GM21786 (cell line): ENCODE results near the gene CLEC4D.
"Not testable (repeated sequence)": the region's sequence is repeated elsewhere in the genome, so short reads cannot be mapped to it uniquely, and the experiment has no call there.

Experiments used
- ATAC-seq: cut with Tn5 transposase; IDR thresholded peaks from one replicate; pipeline ENCODE4 v1.9.1; 2021; ENCODE audit not compliant: unreplicated experiment

The CLEC4D gene

DNA sequence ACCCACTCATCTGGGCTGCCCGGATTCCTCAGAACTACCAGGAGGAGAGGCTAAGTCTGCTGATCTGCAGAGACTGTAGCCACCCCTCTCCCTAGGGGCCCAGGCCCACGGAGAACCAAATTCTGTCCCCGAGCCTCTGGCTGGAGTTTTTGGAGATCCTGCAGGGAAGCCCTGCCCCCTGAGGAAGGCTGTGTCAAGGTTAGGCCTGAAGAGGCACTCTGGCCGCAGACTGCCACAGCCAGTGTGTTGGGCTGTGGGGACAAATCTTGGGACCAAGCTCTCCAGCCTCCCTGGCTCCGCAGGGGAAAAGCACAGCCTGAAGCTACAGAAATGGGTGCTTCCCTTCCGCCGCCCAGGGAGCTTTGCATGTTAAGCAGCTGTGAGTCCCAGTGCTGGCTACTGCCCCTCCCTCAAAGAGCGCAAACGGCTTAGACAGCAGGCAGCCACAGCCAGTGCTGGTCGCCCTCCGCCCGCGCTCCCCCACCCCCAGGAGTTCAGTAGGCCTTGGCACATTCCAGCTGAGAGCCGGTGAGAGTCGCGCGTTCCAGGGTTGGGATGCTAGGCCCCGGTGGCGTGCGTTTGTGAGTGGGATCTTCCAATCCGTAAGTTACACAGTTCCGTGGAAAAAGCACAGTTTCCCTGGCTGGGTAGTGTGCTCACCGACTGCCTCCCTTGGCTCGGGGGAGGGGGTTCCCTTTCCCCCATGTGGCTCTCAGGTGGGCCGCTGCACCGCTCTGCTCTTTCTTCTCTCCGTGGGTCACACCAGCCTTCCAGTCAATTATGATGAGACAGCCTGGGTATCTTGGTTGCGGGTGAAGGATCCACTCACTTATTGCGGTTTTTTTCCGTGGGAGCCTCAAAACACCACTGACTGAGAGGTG lies 14.2 kb downstream of the CLEC4D start:
- ATAC-seq = no peak

DNA sequence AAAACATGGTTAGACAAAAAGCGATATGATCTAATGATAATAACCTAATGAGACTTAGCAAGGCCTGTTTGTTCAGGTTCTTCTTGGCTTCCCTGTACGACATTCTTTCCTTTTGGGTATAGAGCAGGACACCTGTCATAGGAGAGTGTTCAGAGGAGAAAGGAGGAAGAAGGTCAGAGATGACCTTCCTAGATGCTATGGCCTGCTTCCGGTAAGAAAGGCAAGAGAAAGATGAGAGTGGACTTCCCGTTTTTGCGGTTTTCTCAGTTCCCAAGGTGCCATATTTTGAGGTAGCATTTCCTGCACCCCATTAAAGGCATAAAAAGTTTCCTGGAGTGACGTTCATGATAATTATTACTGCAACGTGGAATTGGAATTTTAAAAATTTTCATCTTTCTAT lies 18.7 kb downstream of the CLEC4D start:
- ATAC-seq = no peak

DNA sequence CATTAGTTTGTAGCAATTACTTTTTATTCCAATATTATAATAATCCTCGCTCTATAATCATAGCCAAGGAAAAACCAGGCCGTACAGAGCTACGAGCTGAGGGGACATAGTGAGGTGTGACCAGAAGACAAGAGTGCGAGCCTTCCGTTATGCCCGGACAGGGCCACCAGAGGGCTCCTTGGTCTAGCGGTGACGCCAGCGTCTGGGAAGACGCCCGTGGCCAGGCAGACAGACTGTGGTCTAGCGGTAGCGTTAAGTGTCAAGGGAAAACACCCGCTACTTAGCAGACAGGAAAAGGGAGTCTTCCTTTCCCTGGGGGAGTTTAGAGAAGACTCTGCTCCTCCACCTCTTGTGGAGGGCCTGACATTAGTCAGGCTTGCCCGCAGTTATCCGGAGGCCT lies 24.5 kb downstream of the CLEC4D start:
- not testable (repeated sequence) for ATAC-seq

DNA sequence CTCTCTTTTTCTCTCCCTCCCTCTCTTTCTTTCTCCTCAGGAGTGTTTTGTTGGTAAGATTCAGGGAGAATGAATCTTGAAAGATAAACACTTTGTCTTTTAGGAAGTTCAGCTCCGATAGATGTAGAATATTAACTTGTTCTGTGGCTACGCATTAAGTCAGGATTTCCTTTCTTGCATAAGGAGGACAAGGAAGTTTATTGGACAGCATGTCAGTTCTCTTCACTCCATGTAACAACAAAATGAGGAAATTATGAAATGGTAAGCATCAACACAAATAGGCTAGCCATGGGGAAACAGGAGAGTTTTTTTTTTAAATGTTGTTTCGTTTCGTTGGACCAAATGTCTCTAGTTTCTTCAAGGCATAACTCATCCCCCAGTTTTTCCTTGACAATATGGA lies 27.5 kb downstream of the CLEC4D start, which contains the start of gene CLEC4E:
Gene CLEC4E (minus strand): TSS at position 75 of the 400 bp plus-strand sequence. CDS start 108 bp downstream, outside the sequence.
- not testable (repeated sequence) for ATAC-seq

DNA sequence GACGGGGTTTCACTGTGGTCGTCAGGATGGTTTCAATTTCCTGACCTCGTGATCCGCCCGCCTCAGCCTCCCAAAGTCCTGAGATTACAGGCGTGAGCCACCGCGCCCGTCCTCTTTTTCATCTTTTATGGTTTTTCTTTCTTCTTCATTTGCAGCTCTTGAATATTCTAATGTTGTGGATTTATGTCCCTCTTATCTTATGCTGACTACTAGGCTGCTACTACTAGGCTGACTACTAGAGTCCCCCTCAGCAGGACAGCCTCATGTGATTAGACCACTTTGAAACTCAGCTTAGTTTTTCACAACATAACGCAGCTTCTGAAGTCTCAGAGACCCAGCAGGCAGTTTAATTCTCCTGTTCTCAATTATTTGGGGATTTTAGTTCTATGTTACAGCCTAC lies 28.3 kb downstream of the CLEC4D start:
- no peak for ATAC-seq

DNA sequence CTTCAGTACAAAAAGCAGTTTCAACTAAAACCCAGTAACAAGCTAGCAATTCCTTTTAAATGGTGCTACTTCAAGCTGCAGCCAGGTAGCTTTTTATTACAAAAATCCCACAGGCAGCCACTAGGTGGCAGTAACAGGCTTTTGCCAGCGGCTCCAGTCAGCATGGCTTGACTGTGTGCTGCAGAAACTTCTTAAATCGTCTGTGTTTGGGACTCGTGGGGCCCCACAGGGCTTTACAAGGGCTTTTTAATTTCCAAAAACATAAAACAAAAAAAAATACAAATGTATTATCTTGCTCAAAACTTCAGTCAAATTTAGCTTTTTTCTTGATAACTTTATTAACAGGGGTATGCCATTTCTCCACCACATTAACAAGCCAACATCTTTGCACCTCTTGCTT lies 31.0 kb downstream of the CLEC4D start:
- peak; percentile 78 for ATAC-seq

DNA sequence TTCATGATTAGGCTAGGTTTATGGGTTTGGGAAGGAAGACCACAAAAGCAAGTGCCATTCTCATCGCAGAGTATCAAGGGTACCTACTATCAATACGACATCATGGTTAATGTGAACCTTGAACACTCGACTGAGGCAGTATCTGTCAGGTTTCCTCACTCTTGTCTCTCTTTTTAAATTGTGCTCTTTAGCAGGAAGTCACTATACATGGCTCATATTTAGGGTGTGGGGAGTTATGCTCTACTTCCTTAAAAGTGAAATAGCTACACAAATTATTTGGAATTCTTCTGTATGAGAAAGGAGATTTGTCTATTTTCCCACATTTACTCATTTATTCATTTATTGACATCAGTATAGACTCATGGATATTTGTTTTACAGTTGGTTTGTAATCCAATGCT lies 33.3 kb downstream of the CLEC4D start:
- no peak for ATAC-seq

DNA sequence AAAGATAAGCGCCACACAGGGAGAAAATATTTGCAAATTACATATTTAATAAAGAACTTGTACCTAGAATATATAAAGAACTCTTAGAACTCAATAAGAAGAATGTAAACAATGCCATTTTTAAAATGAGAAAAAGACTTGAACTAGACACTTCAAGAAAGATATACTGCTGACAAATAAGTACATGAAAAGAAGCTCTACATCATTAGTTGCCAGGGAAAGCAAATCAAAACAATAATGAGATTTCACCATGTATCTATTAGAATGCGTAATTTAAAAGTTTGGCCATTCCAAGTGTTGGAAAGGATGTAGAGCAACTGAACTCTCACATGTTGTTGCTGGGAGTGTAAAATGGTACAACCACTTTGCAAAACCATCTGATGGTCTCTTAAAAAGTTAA lies 34.3 kb downstream of the CLEC4D start:
- ATAC-seq = no peak

DNA sequence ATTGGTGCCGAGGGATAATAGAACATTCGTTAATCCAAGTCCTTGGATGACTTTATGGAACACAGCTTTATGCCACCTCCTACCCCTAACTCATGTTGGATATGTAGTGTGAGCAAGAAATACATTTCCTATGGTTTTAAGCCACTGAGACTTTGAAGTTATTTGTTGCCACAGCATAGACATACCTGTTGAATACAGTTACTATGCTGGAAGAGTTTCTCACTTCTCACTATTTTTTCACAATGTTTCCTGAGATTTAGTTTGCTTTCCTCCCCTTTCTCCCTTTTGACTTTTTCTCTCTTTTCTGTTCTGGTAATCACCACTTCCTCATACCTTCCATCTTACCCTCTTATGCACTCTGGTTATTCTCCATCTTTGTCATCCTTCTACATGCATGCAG lies 34.9 kb downstream of the CLEC4D start:
- no peak for ATAC-seq

DNA sequence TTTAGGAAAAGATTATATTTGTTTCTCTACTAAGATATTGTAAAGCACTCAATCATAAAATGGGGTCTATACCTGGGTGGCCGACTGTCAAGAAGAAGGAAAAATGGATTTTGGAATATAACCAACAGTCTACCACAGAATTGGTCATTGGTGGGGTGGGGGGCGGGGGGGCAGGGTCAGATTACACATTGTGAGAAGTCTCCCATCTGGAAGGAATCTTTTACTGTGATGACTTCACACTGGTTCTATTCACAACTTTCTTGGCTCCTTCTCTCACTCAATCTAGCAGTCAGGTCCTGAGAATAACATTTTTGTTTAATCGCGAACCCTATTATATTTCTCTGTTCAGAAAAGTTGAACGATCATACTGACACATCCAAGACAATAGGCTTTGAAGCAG lies 36.1 kb downstream of the CLEC4D start:
- no peak for ATAC-seq

DNA sequence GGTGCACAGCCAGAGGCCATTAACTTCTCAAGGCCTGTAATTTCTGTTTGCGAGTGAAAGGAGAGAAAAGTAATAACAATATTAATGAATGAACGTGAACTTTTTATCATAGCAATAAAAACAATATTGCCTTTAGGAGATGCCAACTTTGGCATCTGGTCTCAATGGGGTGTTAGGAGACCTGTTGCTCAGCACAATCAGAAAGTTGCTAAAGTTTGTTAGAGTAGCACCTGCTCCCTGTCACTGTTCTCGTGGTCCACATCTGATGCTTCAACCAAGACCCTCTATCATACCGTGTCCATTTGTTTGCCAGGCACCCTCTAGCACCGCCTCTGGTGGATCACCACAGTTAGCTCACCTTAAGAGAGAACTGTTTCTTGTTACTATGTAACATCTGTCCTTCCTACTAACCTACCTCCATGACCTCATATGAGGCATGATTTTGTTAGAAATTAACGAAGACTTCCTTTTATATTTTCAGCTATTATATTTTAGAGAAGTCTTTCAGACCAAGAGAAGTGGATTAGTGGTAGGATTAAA lies 39.9 kb downstream of the CLEC4D start:
- no peak for ATAC-seq

DNA sequence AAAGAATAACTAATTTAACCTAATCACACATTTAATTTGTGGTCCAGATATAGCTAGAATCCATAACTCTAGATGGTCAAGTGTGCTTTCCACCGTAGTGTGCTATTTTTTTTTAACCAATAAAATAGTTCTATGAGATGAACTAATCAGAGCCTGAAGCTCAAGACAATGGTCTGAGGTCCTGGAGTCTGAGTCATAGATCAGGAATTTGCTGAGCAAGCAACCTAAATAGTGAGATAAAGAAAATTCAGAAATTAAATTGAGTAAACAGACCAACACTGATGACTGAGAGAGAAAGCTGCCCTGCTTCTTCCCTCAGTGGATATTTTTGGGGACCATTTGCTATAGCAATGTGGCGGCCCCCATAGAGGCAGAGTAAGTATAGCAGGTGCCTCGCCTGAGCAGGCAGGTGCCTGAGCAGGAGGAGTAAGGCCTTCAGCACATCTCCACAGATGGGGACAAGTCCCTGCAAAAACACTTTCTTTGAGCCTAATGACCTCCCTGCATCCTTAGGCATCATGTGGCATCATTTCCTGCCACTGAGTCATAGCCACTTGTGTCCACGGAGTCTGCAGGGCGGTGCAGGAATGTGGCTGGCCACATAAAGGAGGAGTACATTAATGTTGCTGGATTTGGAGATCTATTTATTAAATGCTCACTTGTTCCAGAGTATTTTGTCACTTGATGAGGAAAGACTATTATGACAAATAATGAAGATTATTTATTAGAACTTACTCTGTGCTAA lies 41.3 kb downstream of the CLEC4D start:
- no peak for ATAC-seq

DNA sequence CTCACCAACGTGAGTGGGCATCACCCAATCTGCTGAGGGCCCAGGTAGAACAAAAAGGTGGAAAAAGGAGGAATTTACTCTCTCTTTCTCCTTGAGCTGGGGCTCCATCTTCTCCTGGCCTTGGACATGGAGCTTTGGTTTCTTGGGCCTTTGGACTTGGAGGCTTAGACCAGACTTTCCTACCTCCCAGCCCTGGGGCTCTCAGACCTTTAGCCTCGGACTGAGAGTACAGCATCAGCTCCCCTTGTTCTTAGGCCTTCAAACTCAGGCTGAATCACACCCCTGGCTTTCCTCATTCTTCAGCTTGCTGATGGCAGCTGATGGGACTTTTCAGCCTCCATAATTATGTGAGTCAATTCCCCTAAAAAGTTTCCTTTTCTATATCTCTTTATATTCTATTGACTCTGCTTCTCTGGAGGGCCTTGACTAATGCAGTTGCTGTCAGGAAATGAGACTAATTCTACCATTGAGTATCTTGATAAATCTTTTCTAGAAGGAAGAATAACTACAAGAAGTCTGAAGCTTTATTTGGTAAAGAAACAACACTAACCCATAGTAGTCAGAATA lies 43.3 kb downstream of the CLEC4D start:
- ATAC-seq = no peak

DNA sequence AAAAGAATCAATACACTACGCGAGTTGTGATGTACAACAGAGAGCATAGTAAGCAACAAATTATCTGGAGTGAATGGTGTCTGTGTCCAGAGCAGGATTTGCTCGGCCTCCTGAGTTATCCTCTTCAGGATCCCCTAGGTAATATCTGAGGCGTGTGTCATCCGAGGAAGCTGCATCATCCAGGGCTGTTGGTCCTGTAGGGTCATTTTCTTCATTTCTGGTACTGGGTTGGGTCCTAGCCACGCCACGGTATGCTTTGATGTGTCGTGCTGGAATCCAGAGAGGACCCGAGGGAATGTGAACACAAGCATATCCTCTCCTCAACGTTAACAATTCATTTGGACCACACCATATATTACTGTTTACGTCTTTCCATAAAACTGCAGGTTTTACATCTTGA lies 46.4 kb downstream of the CLEC4D start:
- no peak for ATAC-seq

DNA sequence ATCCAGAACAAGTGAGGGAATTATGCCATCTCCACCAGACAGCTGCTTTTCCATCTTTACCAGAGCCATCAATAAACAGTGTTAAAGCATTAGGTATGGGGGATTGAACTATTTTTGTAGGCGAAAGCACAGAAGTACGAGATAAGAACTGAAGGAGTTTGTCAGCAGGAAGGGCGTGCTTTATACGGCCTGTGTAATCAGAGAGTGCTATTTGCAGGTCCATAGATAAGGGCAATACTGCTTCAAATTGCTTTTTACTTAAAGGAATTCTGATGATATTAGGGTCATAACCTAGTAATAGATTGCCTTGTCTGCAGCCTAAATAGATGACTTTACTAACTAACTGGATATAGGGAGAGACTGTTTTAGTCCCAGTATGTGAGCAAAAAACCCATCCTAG lies 47.7 kb downstream of the CLEC4D start:
- ATAC-seq = no peak

DNA sequence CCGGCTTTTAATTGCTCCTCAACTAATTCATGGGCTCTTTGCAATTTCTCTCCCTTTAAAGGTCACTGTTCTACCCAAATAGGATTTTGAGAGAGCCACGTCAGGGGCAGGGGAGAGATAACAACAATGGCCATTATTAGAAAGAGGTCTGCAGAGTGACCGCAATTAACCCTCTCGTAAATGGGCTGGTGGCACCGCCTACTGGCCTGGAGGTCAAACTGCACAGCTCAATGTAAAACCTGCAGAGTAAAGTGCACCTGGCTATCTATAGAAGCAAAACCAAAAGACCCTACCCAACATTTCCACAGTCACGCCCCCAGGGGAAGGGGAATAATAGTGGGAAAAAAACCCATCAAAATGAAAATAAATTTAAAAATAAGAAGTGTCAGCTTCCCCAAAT lies 49.0 kb downstream of the CLEC4D start:
- ATAC-seq = no peak

DNA sequence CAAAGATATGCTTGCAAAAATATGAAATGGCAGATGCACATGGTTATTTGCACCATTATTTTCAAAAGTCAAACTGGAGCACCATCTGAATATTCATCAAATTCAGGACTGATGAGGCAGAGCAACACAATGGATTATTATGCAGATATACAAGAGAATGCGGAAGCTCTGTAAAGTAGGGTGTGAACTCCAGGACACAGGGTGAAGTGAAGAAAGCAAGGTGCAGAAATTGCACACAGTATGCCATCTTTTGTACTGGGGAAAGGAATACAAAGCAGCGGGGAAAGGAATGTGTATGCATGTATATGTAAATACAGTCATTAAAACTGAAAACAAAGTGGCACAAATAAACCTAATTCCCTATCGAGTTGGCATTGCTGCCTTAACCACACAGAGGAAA lies 50.1 kb downstream of the CLEC4D start:
- ATAC-seq = no peak

DNA sequence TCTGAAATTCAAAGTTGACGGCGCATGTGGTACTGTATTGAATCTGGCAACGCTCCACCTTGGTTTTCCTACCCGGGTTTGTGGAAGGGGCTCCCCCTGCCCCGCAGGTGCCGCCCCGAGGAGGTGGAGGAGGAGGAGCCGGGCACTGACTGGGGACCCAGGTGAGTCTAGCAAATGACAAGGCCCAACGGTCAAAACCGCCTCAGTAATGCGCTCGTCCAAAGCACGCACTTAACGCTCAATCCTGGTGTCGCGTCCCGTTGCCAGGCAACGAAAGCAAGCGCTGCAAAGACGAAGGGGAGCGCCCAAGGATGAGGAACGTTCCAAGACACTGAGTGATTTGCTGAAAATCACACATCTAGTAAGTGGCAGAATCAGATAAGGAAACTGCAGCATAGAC lies 51.4 kb downstream of the CLEC4D start:
- no peak for ATAC-seq

DNA sequence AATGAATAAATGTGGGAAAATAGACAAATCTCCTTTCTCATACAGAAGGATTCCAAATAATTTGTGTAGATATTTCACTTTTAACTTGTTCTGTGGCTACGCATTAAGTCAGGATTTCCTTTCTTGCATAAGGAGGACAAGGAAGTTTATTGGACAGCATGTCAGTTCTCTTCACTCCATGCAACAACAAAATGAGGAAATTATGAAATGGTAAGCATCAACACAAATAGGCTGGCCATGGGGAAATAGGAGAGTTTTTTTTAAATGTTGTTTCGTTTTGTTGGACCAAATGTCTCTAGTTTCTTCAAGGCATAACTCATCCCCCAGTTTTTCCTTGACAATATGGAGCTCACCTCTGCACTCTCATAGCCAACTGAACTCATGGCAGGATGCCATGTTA lies 52.7 kb downstream of the CLEC4D start:
- not testable (repeated sequence) for ATAC-seq

DNA sequence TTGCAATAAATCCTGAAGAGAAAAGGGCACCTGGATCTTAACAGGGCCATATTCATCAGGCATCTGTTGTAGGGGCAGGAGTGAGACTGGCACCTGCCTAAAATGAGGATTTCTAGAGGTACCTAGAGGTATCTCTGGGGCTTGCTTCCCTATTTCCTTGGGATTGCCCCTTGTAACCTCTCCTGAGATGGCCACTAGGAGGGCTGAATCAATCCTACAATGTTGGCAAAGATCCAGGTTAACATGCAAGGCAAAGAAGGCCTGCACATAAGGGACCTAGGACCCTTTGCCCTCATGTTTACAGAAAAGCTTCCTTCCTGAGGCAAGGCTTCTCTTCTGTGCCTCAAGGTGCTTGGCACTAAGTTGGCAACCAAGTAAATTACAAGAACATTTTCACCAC lies 53.2 kb downstream of the CLEC4D start:
- ATAC-seq = no peak
